Esophagus squamous epithelium (tissue), 5 donors: ENCODE measurements around the gene ALCAM. TPM values are rescaled to one million over a fixed set of nuclear protein-coding genes. Genes with fewer than 3 reads are reported as not detected.

Experiments used
- DNase-seq: peaks from one replicate; lab custom pipeline; 2025; lab: John Stamatoyannopoulos, UW
- H3K27ac ChIP-seq, 4 donors: fragments of 200-600 bp; sonication (generic); one replicate each; pipeline ENCODE4 v1.5.1; 2016 to 2019; ENCODE audit warnings: mild to moderate bottlenecking in 1 of 4
- H3K27me3 ChIP-seq, 4 donors: fragments of 200-600 bp; sonication (generic); 1 replicate in 3 of 4; 2 replicates in 1 of 4; pipeline versions ENCODE4 v1.5.1 to v1.6.0; 2017 to 2021; ENCODE audit warnings: antibody characterized with exemption in 1 of 4
- H3K36me3 ChIP-seq, 3 donors: fragments of 200-600 bp; sonication (generic); one replicate each; pipeline ENCODE4 v1.5.1; 2016 to 2019
- H3K4me1 ChIP-seq, 3 donors: fragments of 200-600 bp; sonication (generic); one replicate each; pipeline ENCODE4 v1.5.1; 2017 to 2019
- H3K4me3 ChIP-seq, 4 donors: fragments of 200-600 bp; sonication (generic); 1 replicate in 3 of 4; 2 replicates in 1 of 4; pipeline ENCODE4 v1.5.1; 2016 to 2019; ENCODE audit warnings: mild to moderate bottlenecking in 2 of 4, moderate library complexity in 1 of 4
- H3K9me3 ChIP-seq, 3 donors: fragments of 200-600 bp; sonication (generic); one replicate each; pipeline ENCODE4 v1.5.1; 2016 to 2019
- CTCF ChIP-seq, 6 experiments: fragments of 450-650 bp in 4 of 6; fragments of 200-600 bp in 2 of 6; sonication (generic) in 2 of 6; IDR thresholded peaks; one replicate each; pipeline ENCODE4 v1.5.1; 2016 to 2019; ENCODE audit warnings: antibody characterized with exemption in 6 of 6, mild to moderate bottlenecking in 4 of 6, moderate library complexity in 4 of 6
- POLR2A ChIP-seq, 4 donors: fragments of 450-650 bp; IDR thresholded peaks; one replicate each; pipeline ENCODE4 v1.6.1; 2017; ENCODE audit warnings: antibody characterized with exemption in 4 of 4, mild to moderate bottlenecking in 4 of 4, moderate library complexity in 3 of 4
- WGBS, 2 donors: methylation state at CpG; one replicate each; pipeline ENCODE4 v1.1.5; 2018; 5-methylcytosine and 5-hydroxymethylcytosine counted together
- intact Hi-C: fragments of 100-400 bp; cut with DNase I; formaldehyde crosslinking; loops from one replicate; pipeline ENCODE4 v1.15.0; 2022
- total RNA-seq, 4 donors: library from RNA; depleted of rRNA; stranded (reverse); fragments of >200 nt; gene quantifications; one replicate each; pipeline ENCODE4 v1.1.0, GENCODE V29; 2016
- donor health status: DM: yes; HTN: yes; CAD: no.

ALCAM gene
- total RNA-seq, 4 donors from 2014 or later = 4.6 to 18.9 (median 8.0) TPM

DNA sequence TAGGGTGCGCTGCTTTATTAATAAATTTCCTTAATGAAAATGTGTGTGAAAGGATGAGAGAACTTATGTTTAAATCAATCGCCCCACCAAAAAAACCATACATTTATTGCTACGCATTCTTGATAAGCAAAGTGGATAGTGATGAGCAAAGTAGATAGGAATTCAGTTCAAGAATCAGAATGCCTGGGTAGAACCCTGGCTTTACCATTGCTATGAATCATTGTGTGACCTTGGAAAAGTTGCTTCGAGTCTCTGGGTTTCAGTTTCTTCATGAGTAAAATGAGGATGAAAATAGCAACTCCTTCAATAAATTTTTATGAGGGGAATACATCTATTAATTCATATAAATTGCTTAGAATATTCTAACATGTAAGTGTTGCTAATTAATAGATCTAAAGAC is 2.6 kb upstream of the ALCAM start:
- DNase-seq = no peak
- Histone ChIP-seq H3K4me1 (peaks cover 4 to 43% (median 10%) of the 10 kb centered on the region in 3 donors), H3K36me3 (no peaks in the 10 kb centered on the region), H3K27ac (no peak overlapping the region), H3K9me3 (no peaks in the 10 kb centered on the region), H3K27me3 (peaks cover 0 to 5% (median 0%) of the 10 kb centered on the region in 4 donors), H3K4me3 (no peak overlapping the region)
- TF ChIP-seq CTCF (IDR thresholded peaks at IDR 0.05) = no peak
- WGBS, 2 donors = 83 to 87% methylated on average over 4 of the region's 4 CpGs
- intact Hi-C loops = no loop called here

- no peak for TF ChIP-seq CTCF (IDR thresholded peaks at IDR 0.05)
- no peak for TF ChIP-seq POLR2A (IDR thresholded peaks at IDR 0.05)
- no peak for DNase-seq
- intact Hi-C loops = no loop called here
- Histone ChIP-seq H3K4me3 (no peak overlapping the region), H3K9me3 (no peaks in the 10 kb centered on the region), H3K27me3 (peaks cover 0 to 5% (median 0%) of the 10 kb centered on the region in 4 donors), H3K4me1 (peaks cover 4 to 51% (median 10%) of the 10 kb centered on the region in 3 donors), H3K27ac (no peak overlapping the region), H3K36me3 (no peaks in the 10 kb centered on the region)
- 70 to 74% methylated on average over 5 of the region's 5 CpGs for WGBS, 2 donors
Measured at GRCh38 chr3:105365081-105365390, 1.7 kb upstream of the ALCAM start.

GRCh38 chr3:105365391-105366325 is 1.1 kb upstream of the ALCAM start:
- Histone ChIP-seq H3K27ac (peak overlapping the region in 3 of 4 donors; percentile 39 to 86 (median 80)), H3K27me3 (peaks cover 0 to 5% (median 0%) of the 10 kb centered on the region in 4 donors), H3K4me1 (peaks cover 4 to 54% (median 10%) of the 10 kb centered on the region in 3 donors), H3K4me3 (peak overlapping the region; percentile 48 to 71 (median 63)), H3K9me3 (no peaks in the 10 kb centered on the region), H3K36me3 (no peaks in the 10 kb centered on the region)
- WGBS, 2 donors = 1 to 4% methylated on average over 22 to 24 of the region's 24 CpGs
- intact Hi-C loops = no loop called here
- TF ChIP-seq CTCF (IDR thresholded peaks at IDR 0.05) = no peak
- no peak for TF ChIP-seq POLR2A (IDR thresholded peaks at IDR 0.05)
- DNase-seq = no peak

DNA sequence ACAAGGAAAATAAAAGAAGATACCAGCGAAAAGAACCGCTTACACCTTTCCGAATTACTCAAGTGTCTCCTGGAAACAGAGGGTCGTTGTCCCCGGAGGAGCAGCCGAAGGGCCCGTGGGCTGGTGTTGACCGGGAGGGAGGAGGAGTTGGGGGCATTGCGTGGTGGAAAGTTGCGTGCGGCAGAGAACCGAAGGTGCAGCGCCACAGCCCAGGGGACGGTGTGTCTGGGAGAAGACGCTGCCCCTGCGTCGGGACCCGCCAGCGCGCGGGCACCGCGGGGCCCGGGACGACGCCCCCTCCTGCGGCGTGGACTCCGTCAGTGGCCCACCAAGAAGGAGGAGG is 325 bp downstream of the ALCAM start:
- H3K36me3 ChIP-seq = no peaks in the 10 kb centered on the region
- peak overlapping the region; percentile 73 to 86 (median 81) for H3K27ac ChIP-seq
- no peak for TF ChIP-seq CTCF (IDR thresholded peaks at IDR 0.05)
- TF ChIP-seq POLR2A (IDR thresholded peaks at IDR 0.05) = no peak
- 0% methylated on average over 13 to 23 of the region's 29 CpGs for WGBS, 2 donors
- DNase-seq = no peak
- H3K9me3 ChIP-seq = no peaks in the 10 kb centered on the region
- peaks cover 4 to 54% (median 10%) of the 10 kb centered on the region in 3 donors for H3K4me1 ChIP-seq
- peak overlapping the region; percentile 48 to 71 (median 63) for H3K4me3 ChIP-seq
- intact Hi-C loops = no loop called here
- peaks cover 0 to 5% (median 0%) of the 10 kb centered on the region in 4 donors for H3K27me3 ChIP-seq
